AG04449 (cell line): ENCODE measurements around the gene SMAD9.

Experiments used
- CTCF ChIA-PET: fragments of 350-600 bp; formaldehyde crosslinking; extraction: SDS; loops from one replicate; lab custom pipeline; 2021; ENCODE audit warnings: antibody characterized with exemption; lab: Yijun Ruan, JAX
- POLR2A ChIA-PET: fragments of 400-600, 350-600 bp; formaldehyde crosslinking; extraction: SDS; loops from one replicate; lab custom pipeline; 2020; ENCODE audit warnings: antibody characterized with exemption, inconsistent platforms; lab: Yijun Ruan, JAX
- DNase-seq: peaks from one replicate; pipeline ENCODE4 v3.0.0-alpha.2; 2010; ENCODE audit warnings: low read depth, low spot score
- H3K4me3 ChIP-seq: 2 replicates; pipeline ENCODE4 v1.5.1; 2011; ENCODE audit warnings: low read depth, mild to moderate bottlenecking, control low read depth, low read length
- TF ChIP-seq, protein P1 (sequence below): IDR thresholded peaks from one replicate; pipeline ENCODE4 v1.5.1; 2011; ENCODE audit warnings: mild to moderate bottlenecking, moderate library complexity, low read length, control low read depth, inconsistent platforms; ENCODE audit not compliant: insufficient read depth; ENCODE audit errors: missing control alignments

The SMAD9 gene

DNA sequence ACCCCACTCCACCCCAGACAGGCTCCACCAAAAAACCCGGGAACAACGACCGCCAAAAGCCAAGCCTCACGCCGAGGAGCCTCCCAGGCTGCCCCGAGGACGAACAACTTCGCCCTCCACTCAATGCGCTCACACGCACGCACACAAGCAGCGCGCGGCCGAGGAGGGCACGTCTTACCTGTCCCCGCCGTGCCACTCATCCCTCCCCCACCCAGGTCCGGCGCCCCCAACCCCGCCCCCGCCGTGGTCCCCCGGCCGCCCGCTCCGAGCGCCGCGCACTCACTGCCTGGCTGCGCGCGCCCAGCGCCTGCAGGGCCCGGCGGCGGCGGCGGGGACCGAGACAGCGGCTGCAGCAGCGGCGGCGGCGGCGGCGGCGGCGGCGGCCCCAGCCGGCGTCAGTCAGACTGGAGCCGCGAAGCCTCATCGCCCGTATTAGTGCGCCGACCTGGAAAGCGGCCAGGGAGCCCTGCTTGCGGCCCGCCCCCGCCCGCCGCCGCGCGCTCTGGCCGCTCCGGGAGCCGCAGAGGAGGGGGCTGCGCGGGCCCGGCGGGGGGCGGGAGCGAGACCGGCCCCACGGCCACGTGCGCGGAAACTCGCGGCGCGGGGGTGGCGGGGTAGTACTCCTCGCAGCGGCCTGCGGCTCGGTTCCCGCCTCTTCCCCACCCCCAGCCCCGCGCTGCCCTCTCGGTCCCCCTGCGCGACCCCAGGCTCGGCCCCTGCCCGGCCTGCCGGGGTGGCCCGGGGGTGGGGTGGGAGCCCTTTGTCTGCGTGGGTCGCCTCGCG lies at the start of gene SMAD9:
Gene SMAD9, minus strand, starts transcription at position 406 of the 783 bp plus-strand sequence. CDS start 40,549 bp downstream, outside the sequence.
- POLR2A ChIA-PET = interaction anchor here (1.1 kb wide), 1 partner anchor 80 kb away, joined by 5 read pairs; no protein-coding TSS in a partner anchor
- TF ChIP-seq, protein P1, sequence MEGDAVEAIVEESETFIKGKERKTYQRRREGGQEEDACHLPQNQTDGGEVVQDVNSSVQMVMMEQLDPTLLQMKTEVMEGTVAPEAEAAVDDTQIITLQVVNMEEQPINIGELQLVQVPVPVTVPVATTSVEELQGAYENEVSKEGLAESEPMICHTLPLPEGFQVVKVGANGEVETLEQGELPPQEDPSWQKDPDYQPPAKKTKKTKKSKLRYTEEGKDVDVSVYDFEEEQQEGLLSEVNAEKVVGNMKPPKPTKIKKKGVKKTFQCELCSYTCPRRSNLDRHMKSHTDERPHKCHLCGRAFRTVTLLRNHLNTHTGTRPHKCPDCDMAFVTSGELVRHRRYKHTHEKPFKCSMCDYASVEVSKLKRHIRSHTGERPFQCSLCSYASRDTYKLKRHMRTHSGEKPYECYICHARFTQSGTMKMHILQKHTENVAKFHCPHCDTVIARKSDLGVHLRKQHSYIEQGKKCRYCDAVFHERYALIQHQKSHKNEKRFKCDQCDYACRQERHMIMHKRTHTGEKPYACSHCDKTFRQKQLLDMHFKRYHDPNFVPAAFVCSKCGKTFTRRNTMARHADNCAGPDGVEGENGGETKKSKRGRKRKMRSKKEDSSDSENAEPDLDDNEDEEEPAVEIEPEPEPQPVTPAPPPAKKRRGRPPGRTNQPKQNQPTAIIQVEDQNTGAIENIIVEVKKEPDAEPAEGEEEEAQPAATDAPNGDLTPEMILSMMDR = no peak

DNA sequence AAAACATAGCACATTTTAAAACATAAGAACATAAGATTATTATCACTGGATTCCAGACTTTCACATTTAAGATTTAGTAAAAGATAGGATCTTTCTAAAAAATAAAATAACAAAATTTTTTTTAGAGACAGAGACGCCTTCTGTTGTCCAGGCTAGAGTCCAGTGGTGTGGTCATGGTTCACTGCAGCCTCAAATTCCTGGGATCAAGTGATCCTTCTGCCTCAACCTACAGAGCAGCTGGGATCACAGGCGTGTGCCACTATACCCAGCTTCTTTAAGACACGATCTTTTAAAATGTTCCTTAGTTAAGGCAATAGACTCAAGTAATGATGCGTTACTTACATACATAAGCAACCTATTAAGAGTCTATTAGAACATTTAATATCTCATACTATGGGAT lies 46.4 kb upstream of the SMAD9 start:
- TF ChIP-seq, protein P1 = no peak
- POLR2A ChIA-PET = no interaction called here
- no peak overlapping the region for H3K4me3 ChIP-seq
- no peak for DNase-seq
- CTCF ChIA-PET = interaction anchor here (1.4 to 6.6 kb wide), 3 partner anchors 15 to 115 kb away, joined by 4 to 50 read pairs (median 10); no protein-coding TSS in a partner anchor

More for the DNA sequence above, at the start of gene SMAD9:
- CTCF ChIA-PET = no interaction called here
- peak within 1 kb of the TSS; percentile 74 for H3K4me3 ChIP-seq
- no peak for DNase-seq

DNA sequence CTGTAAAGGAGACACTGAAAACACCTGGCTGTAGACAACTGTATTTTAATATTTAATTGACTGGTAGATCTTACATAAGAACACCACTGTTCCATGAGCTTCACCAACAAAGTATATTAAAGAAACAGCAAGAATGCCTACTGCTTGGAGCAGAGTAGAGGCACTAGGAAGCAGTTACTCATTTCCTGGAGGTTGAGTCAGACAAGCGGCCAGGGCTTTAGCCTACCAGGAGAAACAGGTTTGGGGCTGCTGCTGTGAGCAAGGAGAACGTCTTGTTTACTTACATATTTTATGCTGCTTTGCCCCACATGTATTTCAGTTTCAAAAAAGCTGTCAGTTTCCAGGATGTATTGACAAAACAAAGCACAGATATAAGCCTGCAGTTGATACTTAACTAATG lies 45.7 kb upstream of the SMAD9 start:
- CTCF ChIA-PET = interaction anchor here (0.7 to 6.6 kb wide), 3 partner anchors 12 to 107 kb away, joined by 3 to 50 read pairs (median 10); no protein-coding TSS in a partner anchor
- peak; percentile 41 for DNase-seq
- POLR2A ChIA-PET = no interaction called here
- TF ChIP-seq, protein P1 = no peak
- no peak overlapping the region for H3K4me3 ChIP-seq

DNA sequence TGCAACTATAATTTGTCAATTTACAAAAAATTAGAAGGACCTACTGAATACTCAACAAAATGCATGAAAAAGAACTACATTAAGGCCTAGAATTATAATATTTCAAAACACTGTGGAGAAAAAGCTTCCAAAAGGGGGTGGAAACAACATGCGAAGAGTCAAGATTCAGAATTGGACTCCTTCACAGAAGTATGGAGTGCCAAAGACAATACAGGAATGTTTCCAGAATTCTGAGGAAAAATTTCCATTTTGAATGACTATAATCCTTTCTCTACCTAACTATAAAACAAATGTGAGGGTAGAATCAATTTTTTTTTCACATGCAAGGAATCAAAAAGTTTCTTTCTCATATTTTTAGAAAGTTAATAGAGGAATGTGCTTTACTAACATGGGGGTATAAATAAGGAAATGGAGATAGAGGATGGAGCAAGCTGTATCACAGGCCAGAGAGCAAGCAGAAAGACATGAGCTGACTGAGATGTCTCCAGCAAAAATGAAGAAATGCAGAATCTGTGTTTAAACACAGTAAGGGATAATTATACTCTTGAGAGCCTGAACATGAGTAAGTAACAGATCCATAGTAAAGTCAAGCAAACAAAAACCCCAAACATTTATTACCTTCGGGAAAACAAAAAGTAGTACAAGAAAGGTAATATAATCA lies 39.5 kb upstream of the SMAD9 start:
- no peak overlapping the region for H3K4me3 ChIP-seq
- TF ChIP-seq, protein P1 = no peak
- DNase-seq = no peak
- CTCF ChIA-PET = interaction anchor here (1.0 to 2.2 kb wide), 4 partner anchors 10 to 102 kb away, joined by 3 to 8 read pairs (median 4); no protein-coding TSS in a partner anchor
- POLR2A ChIA-PET = no interaction called here

DNA sequence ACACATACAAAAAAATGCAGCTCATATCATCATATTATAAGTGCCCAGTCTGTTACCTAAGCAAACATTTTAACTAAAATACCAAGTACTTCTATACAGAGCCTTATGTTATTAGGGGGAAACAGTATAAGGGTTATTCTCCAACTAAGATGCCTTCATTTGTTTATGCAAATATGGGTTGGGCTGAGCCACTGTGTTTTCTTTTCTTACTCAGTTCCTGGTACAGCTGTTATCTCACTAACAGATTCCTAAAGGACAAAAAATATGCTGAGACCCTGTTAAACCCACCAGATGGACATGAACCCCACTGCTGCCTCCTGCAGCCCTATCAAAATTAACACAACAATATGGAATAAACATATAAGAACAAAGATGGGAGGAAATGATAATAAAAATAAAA lies 34.5 kb upstream of the SMAD9 start:
- POLR2A ChIA-PET = no interaction called here
- no peak overlapping the region for H3K4me3 ChIP-seq
- TF ChIP-seq, protein P1 = no peak
- CTCF ChIA-PET = interaction anchor here (3.3 kb wide), 1 partner anchor 96 kb away, joined by 17 read pairs; no protein-coding TSS in a partner anchor
- DNase-seq = no peak

DNA sequence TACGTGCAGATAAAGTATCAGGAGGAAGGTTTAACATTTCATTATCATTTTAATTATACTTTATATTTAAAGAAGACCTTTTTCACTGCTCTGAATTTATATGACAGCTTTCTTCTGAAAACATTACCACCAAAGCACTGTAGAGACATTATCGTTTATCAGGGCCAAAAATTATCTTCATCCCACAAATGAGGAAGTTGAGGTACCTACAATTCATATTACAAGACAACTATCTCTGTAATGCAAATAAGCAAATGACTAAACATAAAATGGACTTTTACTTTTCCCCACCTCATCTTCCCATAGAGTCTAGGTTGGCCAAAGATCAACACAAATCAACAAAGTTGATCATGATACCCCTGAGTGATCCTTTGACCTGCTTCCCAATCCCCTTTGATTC lies 30.9 kb upstream of the SMAD9 start:
- no peak for DNase-seq
- ChIA-PET POLR2A (no interaction called here), CTCF (interaction anchor here (1.1 to 1.2 kb wide), 2 partner anchors 39 to 48 kb away, joined by 3 to 4 read pairs; partner anchors contain the start of gene ALG5)
- TF ChIP-seq, protein P1 = no peak
- H3K4me3 ChIP-seq = no peak overlapping the region
